Measurements from ENCODE around the gene LRRC56.

GRCh38 chr11:535519-536454, 1.5 kb upstream of the LRRC56 start, which contains the start of gene HRAS:
- TF ChIP-seq, protein P1, sequence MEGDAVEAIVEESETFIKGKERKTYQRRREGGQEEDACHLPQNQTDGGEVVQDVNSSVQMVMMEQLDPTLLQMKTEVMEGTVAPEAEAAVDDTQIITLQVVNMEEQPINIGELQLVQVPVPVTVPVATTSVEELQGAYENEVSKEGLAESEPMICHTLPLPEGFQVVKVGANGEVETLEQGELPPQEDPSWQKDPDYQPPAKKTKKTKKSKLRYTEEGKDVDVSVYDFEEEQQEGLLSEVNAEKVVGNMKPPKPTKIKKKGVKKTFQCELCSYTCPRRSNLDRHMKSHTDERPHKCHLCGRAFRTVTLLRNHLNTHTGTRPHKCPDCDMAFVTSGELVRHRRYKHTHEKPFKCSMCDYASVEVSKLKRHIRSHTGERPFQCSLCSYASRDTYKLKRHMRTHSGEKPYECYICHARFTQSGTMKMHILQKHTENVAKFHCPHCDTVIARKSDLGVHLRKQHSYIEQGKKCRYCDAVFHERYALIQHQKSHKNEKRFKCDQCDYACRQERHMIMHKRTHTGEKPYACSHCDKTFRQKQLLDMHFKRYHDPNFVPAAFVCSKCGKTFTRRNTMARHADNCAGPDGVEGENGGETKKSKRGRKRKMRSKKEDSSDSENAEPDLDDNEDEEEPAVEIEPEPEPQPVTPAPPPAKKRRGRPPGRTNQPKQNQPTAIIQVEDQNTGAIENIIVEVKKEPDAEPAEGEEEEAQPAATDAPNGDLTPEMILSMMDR (IDR thresholded peaks at IDR 0.05; ENCODE audit: poor library complexity), result no peak
- TF ChIP-seq EZH2phosphoT487 (IDR thresholded peaks at IDR 0.05; ENCODE audit: low read depth, severe bottlenecking, unreplicated experiment), result no peak

Measured in hepatocyte (in vitro differentiated cells).